Amniotic epithelial cell (primary cell): ENCODE data around the gene NUP98.

ENCODE experiments used
- DNase-seq: peaks from one replicate; pipeline ENCODE4 v3.0.0-alpha.2; 2010; ENCODE audit warnings: low read depth

NUP98 gene

DNA sequence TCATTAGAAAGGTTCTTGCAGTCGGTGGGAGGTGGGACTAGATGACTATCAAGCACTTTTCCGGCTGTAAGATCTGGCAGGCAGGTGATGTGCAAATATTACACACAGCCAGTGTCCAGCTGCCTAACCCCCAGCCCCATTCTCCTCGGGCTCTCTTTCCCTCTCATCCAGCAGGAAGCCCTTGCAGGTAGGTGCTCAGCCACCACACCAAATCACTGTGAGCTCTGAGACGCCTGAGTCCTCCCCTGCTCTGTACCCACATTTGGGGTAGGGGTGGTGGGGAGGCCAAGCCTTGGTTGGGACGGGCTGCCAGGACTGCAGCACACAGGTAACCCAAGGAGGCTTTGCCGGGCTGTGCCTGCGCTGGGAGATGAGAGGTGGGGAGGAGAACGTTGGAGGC lies 156.2 kb downstream of the NUP98 start:
- DNase-seq: no peak

DNA sequence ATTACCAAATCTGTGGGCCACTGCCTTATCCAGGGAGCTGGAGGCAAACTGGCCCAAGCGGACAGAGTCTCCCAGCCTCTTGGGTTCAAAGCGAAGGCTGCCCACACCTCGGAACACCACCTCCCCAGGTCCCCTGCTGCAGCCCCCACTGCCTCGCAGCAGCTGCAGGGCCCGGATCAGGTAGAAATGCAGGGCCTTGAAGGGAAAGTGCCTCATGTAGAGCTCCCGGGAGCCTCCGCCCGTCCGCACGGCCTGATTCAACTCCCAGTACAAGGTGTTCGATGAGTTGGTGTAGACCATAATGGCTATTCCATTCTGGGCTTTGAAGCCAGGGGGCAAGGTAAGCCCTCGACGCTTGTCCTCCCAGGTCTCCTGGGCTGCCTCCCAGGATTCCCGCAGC lies 157.5 kb downstream of the NUP98 start:
- no peak for DNase-seq

DNA sequence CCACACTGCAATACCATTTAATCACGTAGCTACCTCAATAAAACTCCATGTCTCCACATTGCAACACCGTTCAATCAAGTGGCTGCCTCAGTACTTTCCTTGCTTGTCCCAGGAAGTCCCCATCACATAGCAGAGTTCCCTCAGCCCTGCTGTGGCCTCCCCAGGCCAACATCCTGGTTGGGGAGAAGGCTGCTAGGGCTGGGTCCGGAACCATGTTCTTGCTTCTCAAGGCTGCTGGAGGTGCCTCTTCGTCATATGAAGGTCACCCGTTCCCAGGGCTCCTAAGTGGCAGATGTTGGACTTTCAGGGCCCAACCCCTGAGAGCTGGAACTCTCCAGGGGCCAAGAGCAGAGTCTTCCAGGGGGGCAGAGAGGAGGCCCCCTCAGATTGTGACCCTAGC lies 158.8 kb downstream of the NUP98 start:
- DNase-seq: no peak

DNA sequence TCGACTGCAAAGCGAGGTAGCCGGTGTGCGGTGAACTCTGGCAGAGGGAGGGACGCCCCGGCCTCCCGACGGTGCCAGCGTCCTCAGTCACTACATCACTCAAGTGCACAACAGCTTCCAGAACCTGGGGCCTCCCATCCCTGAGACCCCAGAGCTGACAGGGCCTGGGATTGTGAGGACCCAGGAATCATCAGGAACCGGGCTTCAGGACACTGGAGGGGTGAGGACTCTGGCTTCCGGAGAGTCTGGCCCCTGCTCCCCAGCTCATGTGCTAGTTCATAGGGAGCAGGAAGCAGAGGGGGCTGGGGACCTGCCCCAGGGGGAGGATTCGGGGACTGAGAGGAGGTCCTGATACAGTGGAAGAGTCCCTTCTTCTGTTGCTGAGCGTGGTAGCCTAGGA lies 160.2 kb downstream of the NUP98 start:
- DNase-seq: no peak

DNA sequence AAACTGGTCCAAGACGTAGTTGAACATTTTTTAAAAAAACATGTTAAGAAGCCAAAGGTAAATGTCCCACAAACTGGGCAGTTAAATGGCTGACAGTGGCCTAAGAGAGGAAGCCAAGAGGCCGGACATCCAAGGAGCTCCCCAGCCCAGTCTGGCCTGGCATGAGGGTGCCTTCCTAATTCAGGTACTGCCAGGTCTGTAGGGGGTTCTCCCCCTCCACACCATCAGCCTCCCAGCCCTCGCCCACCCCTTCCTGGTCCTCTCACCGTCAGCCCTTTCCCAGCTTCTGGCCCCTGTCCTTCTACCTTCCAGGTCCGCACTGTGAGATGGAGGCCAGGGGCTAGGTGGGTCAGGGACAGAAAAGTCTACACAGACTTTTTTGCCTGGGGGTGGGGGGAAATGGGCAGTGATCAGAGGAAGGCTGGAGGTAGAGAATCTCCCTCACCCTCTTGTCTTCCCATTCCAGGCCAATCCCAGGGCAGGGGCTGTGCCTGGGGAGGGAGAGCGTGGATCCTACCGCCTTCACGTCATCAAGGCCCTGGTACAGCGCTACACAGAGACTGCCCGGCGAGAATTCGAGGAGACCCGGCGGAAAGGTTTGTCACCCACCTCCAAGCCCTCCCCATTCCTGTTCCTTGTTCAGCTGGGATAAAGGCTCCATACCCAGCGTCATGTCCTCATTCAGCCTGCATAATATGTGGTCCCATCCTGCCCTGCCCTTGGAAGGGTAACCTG lies 161.5 kb downstream of the NUP98 start:
- no peak for DNase-seq

DNA sequence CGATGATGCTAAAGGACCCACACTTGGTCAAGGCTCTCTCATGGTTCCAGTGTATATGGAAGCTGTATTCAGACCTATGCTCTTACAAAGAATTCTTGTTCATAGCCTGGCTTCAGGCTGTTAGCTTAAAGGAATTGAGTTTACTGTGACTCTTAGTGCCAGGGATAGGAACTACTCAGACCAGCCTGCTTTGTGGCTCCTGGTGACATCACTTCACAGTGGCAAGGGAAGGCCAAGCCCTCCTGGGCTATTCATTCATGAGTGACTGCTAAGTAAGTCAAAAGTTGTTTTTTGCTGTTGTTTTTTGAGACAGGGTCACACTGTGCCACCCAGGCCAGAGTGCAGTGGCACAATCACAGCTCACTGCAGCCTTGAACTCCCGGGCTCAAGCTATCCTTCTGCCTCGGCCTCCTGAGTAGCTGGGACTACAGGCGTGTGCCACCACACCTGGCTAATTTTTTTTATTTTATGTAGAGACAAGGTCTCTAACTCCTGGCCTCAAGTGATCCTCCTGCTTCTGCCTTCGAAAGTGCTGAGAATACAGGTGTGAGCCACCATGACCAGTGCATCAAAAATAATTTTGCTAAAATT lies 165.2 kb downstream of the NUP98 start:
- no peak for DNase-seq

DNA sequence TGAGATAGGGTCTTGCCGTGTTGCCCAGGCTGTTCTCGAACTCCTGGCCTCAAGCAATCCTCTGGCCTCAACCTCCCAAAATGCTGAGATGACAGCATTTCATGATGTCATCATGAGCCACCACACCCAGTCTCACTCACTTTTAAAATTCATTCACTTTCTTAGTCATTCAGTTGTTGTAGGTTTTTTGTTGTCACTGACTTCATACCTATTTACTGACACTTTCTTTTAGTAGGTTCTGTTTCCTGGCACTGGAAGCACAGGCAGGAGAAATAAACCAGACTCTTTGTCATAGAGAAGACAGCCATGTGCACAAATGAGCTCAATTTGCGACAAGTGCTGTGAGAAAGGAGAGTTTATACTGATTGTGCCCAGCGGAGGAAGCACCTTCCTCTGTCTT lies 166.0 kb downstream of the NUP98 start:
- DNase-seq: no peak

DNA sequence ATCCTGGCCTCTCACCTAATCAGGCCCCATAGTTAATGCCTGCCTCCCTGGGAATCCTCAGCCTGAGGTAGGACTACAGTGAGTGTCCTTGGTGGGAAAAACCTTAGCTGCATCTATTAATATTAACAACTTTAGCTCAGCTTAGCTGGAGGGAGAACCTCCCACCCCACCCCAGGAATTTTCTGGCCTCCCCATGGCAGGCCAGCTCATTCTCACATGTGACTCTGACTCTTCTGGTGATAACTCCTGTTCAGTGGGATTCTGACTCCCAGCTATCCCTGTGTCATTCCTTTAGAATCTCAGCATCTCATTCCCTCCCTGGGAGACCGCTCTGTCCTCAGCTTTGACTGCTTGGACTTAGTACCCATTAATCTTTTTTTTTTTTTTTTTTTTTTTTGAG lies 170.1 kb downstream of the NUP98 start:
- DNase-seq: peak; percentile 88

DNA sequence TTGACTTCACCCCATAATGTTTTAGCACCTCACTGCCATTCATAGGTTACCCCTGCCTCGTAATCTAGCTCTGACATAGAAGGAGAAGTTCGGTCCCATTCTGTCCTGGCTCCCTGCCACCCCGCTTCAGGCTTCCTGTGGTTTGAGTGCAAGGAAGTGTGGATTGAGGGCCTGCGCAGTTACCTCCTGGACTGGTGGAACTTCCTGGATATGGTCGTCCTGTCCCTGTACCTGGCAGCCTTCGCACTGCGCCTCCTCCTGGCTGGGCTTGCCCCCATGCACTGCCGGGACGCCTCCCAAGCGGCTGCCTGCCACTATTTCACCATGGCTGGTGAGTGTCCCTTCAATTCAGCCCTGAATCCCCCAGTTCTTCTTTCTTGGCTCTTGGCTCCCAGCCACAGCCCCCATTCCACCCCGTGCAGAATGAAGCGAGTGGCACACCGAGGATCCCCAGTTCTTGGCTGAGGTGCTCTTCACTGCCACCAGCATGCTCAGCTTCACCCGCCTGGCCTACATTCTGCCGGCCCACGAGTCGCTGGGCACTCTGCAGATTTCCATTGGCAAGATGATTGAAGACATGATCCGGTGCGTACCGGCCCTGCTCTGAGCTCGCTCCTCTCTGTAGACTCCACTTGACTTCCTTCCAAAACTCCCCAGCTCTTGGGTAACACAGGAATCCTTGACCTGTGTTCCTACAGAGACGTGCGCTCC lies 170.9 kb downstream of the NUP98 start:
- DNase-seq: no peak
